Vagina (tissue), 2 donors: Measurements from ENCODE around the gene WWOX. TPM values are rescaled to one million over a fixed set of nuclear protein-coding genes. Genes with fewer than 3 reads are reported as not detected.

Experiments
- DNase-seq, 2 donors: peaks; one replicate each; pipeline ENCODE4 v3.0.0-alpha.2; 2017; ENCODE audit errors: extremely low spot score in 2 of 2
- H3K27ac ChIP-seq: fragments of 200-600 bp; sonication (generic); one replicate; pipeline ENCODE4 v1.5.1; 2019
- H3K27me3 ChIP-seq: fragments of 200-600 bp; sonication (generic); one replicate; pipeline ENCODE4 v1.5.1; 2019
- H3K36me3 ChIP-seq, 2 donors: fragments of 200-600 bp; sonication (generic); one replicate each; pipeline ENCODE4 v1.5.1; 2017 to 2019
- H3K4me1 ChIP-seq: fragments of 200-600 bp; sonication (generic); one replicate; pipeline ENCODE4 v1.5.1; 2019
- H3K4me3 ChIP-seq, 2 donors: fragments of 200-600 bp; sonication (generic); 1 replicate in 1 of 2; 2 replicates in 1 of 2; pipeline ENCODE4 v1.5.1; 2016 to 2019
- H3K9me3 ChIP-seq: fragments of 200-600 bp; sonication (generic); one replicate; pipeline ENCODE4 v1.5.1; 2019
- CTCF ChIP-seq, 3 experiments: fragments of 450-650 bp in 2 of 3; fragments of 200-600 bp in 1 of 3; sonication (generic) in 1 of 3; IDR thresholded peaks; one replicate each; pipeline ENCODE4 v1.5.1; 2017 to 2019; ENCODE audit warnings: antibody characterized with exemption in 3 of 3, mild to moderate bottlenecking in 2 of 3, moderate library complexity in 2 of 3
- POLR2A ChIP-seq, 2 donors: fragments of 450-650 bp; IDR thresholded peaks; one replicate each; pipeline ENCODE4 v1.6.1; 2017; ENCODE audit warnings: antibody characterized with exemption in 2 of 2, mild to moderate bottlenecking in 2 of 2, moderate library complexity in 2 of 2
- POLR2AphosphoS5 ChIP-seq, 2 donors: sonication (generic); formaldehyde crosslinking; IDR thresholded peaks; one replicate each; pipeline ENCODE4 v1.9.0; 2017; ENCODE audit warnings: antibody characterized with exemption in 2 of 2, mild to moderate bottlenecking in 2 of 2, low read depth in 1 of 2; ENCODE audit not compliant: insufficient read depth in 1 of 2
- intact Hi-C: fragments of 100-400 bp; cut with DNase I; formaldehyde crosslinking; loops from one replicate; pipeline ENCODE4 v1.15.1; 2023
- total RNA-seq: library from RNA; depleted of rRNA; stranded (reverse); fragments of >200 nt; gene quantifications from one replicate; pipeline ENCODE4 v1.2.3, GENCODE V29; 2016

The WWOX gene
- total RNA-seq, 1 donor from 2014 or later: 33.1 TPM

DNA sequence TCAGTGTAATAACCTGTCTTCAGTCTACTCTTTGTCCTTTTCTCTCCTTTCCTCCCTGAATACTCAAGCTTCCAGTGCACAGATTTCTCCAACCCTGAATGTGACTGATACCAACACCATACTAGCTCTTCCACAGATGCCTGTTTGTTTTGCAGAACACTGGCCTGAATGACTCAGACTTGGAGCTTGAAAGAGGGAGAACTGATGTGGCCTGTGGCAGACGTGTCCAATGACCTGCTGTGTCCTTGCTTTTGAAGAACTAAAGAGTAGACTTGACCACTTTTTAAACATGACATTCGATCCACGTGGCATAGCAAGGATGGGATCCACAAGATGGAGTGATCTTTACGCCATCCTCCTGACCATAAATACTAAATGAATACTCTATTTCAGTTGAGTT is 361.0 kb downstream of the WWOX start:
- intact Hi-C loops: no loop called here
- DNase-seq: no peak
- TF ChIP-seq CTCF (IDR thresholded peaks at IDR 0.05) (no peak), POLR2A (IDR thresholded peaks at IDR 0.05) (no peak), POLR2AphosphoS5 (IDR thresholded peaks at IDR 0.05; ENCODE audit: insufficient read depth in 1 of 2, low read depth in 1 of 2) (no peak)
- Histone ChIP-seq H3K4me1 (peaks cover 13% of the 10 kb centered on the region), H3K27me3 (no peaks in the 10 kb centered on the region), H3K4me3 (no peak overlapping the region), H3K9me3 (no peaks in the 10 kb centered on the region), H3K27ac (no peak overlapping the region), H3K36me3 (no peaks in the 10 kb centered on the region)

- DNase-seq: no peak
- Histone ChIP-seq H3K4me1 (peaks cover 13% of the 10 kb centered on the region), H3K4me3 (no peak overlapping the region), H3K36me3 (no peaks in the 10 kb centered on the region), H3K27ac (no peak overlapping the region), H3K27me3 (no peaks in the 10 kb centered on the region), H3K9me3 (no peaks in the 10 kb centered on the region)
- no peak for TF ChIP-seq POLR2A (IDR thresholded peaks at IDR 0.05)
- no peak for TF ChIP-seq POLR2AphosphoS5 (IDR thresholded peaks at IDR 0.05; ENCODE audit: insufficient read depth in 1 of 2, low read depth in 1 of 2)
- no peak for TF ChIP-seq CTCF (IDR thresholded peaks at IDR 0.05)
- intact Hi-C loops: no loop called here
Measured at GRCh38 chr16:78461087-78461486, 361.6 kb downstream of the WWOX start.

DNA sequence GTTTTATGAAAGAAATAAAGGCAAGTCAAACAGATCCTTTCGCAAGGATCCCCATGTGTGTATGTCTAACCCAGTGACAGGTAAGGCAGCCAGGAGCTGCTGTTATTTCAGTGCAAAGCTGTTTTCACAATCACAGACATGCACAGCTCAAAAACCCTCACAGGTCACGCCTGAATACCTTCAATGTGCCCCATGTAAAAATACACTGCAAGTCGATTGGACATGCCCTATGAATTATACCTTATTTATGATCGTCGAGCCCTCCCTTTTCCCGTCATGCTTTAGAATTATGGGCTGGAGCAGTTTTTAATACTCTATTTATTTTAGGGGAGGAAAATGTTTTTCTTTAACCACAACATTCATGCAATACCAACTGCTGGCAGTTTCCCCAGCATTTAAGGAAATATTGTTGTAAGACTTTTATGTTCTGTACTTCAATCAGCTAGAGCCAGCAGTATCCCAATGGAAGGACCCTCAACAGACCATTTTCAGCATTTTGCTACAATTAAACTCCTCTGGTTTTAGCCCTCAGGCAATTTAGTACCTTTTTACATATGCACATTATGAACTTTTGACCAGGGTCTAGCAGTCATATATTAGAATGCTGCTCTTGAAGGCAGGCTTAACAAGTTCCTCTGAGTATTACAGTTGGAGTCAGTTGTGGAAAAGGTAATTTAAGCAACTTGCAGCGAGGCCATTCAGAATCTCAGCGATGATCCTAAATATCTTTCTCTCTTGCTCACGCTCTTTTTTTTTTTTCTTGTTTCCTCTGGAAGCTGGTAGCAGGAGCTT is 362.2 kb downstream of the WWOX start:
- Histone ChIP-seq H3K4me3 (no peak overlapping the region), H3K4me1 (peaks cover 13% of the 10 kb centered on the region), H3K36me3 (no peaks in the 10 kb centered on the region), H3K27ac (no peak overlapping the region), H3K27me3 (no peaks in the 10 kb centered on the region), H3K9me3 (no peaks in the 10 kb centered on the region)
- intact Hi-C loops: no loop called here
- TF ChIP-seq POLR2AphosphoS5 (IDR thresholded peaks at IDR 0.05; ENCODE audit: insufficient read depth in 1 of 2, low read depth in 1 of 2) (no peak), POLR2A (IDR thresholded peaks at IDR 0.05) (no peak), CTCF (IDR thresholded peaks at IDR 0.05) (no peak)
- no peak for DNase-seq

- intact Hi-C loops: no loop called here
- H3K36me3 ChIP-seq: no peaks in the 10 kb centered on the region
- no peaks in the 10 kb centered on the region for H3K9me3 ChIP-seq
- H3K27ac ChIP-seq: no peak overlapping the region
- no peak for TF ChIP-seq POLR2A (IDR thresholded peaks at IDR 0.05)
- no peak for TF ChIP-seq POLR2AphosphoS5 (IDR thresholded peaks at IDR 0.05; ENCODE audit: insufficient read depth in 1 of 2, low read depth in 1 of 2)
- TF ChIP-seq CTCF (IDR thresholded peaks at IDR 0.05): no peak
- H3K4me1 ChIP-seq: peaks cover 13% of the 10 kb centered on the region
- peak overlapping the region in 1 of 2 donors; percentile 5 for H3K4me3 ChIP-seq
- H3K27me3 ChIP-seq: no peaks in the 10 kb centered on the region
- DNase-seq: no peak
Measured at GRCh38 chr16:78462288-78463208, 363.1 kb downstream of the WWOX start.
